BJ (cell line): ENCODE data around the gene ZFYVE19. TPM values are rescaled to one million over a fixed set of nuclear protein-coding genes. Genes with fewer than 3 reads are reported as not detected.

ENCODE experiments used
- CTCF ChIA-PET: fragments of 350-600 bp; formaldehyde crosslinking; extraction: SDS; loops from one replicate; lab custom pipeline; 2021; ENCODE audit warnings: antibody characterized with exemption, inconsistent platforms; lab: Yijun Ruan, JAX
- POLR2A ChIA-PET: fragments of 300-600 bp; sonication (Branson Sonifier 250); formaldehyde crosslinking; extraction: SDS; loops from one replicate; lab custom pipeline; 2021; ENCODE audit warnings: antibody characterized with exemption; lab: Charles Lee
- DNase-seq: peaks from one replicate; pipeline ENCODE4 v3.0.0-alpha.2; 2011; ENCODE audit warnings: low read depth
- H3K27me3 ChIP-seq: 2 replicates; pipeline ENCODE4 v1.6.0; 2011; ENCODE audit warnings: low read length; ENCODE audit not compliant: control insufficient read depth, insufficient read depth
- H3K36me3 ChIP-seq: 2 replicates; pipeline ENCODE4 v1.5.1; 2011; ENCODE audit warnings: low read length; ENCODE audit not compliant: control insufficient read depth, insufficient read depth
- H3K4me3 ChIP-seq: 2 replicates; pipeline ENCODE4 v1.5.1; 2011; ENCODE audit warnings: low read depth, mild to moderate bottlenecking, control low read depth, low read length
- CTCF ChIP-seq: IDR thresholded peaks from 2 replicates; pipeline ENCODE4 v1.5.1; 2011; ENCODE audit warnings: low read depth, mild to moderate bottlenecking, control low read depth, inconsistent platforms, low read length, moderate library complexity; ENCODE audit not compliant: insufficient read depth
- polyA plus RNA-seq: library from polyadenylated mRNA; depleted of rRNA; stranded (reverse); fragments of >200 nt; gene quantifications from 2 replicates; pipeline ENCODE4 v1.2.3, GENCODE V29; 2011

The ZFYVE19 gene
- polyA plus RNA-seq, 1 experiment, result 31.9 TPM

DNA sequence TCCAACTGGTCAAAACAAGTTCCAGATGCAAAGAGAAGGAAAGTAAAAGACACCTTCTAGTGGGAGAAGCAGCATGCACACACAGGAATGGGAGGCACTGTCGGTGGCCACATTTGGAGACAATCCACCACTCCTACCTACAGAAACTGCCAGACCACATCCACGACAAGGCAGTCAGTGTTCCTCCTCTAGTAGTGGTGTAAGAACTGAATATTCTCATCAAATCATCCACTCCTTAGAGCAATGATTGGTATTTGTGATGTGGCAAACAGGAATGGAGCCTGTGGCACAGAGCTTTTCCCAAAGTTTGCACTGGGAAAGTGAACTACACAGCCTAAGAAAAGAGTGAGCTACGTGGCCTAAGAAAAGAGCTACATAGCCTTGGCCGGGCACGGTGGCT, 31.9 kb downstream of the ZFYVE19 start:
- no peak overlapping the region for H3K4me3 ChIP-seq
- CTCF ChIA-PET, result interaction anchor here (0.6 to 3.2 kb wide), 2 partner anchors 19 to 37 kb away, joined by 4 to 19 read pairs; no protein-coding TSS in a partner anchor
- H3K27me3 ChIP-seq, result peaks cover 7% of the 10 kb centered on the region
- H3K36me3 ChIP-seq, result no peaks in the 10 kb centered on the region
- TF ChIP-seq CTCF, result no peak
- no peak for DNase-seq
- POLR2A ChIA-PET, result no interaction called here

DNA sequence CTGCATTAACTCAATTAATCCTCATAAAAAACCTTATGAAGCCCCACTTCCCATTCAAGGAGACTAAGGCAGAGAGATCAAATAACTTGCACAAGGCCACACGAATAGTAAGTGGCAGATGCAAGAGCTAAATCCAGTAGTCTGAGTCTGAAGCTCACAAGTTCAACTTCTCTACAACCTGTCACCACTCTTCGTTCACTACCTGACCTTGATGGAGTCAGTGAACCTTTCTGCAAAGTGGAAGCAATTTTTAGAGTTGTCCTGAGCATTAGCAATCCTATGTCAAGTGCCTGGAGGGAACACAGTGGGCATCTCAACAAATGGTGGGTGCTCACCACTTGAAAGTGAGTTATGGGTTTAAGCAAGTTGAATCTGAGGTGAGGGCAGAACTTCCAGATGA, 34.9 kb downstream of the ZFYVE19 start:
- Histone ChIP-seq H3K36me3 (no peaks in the 10 kb centered on the region), H3K27me3 (peaks cover 14% of the 10 kb centered on the region), H3K4me3 (no peak overlapping the region)
- CTCF ChIA-PET, result interaction anchor here (1.5 to 4.4 kb wide), 2 partner anchors 17 to 53 kb away, joined by 7 to 14 read pairs; partner anchors contain the start of gene VPS18
- no peak for DNase-seq
- POLR2A ChIA-PET, result no interaction called here
- TF ChIP-seq CTCF, result no peak

DNA sequence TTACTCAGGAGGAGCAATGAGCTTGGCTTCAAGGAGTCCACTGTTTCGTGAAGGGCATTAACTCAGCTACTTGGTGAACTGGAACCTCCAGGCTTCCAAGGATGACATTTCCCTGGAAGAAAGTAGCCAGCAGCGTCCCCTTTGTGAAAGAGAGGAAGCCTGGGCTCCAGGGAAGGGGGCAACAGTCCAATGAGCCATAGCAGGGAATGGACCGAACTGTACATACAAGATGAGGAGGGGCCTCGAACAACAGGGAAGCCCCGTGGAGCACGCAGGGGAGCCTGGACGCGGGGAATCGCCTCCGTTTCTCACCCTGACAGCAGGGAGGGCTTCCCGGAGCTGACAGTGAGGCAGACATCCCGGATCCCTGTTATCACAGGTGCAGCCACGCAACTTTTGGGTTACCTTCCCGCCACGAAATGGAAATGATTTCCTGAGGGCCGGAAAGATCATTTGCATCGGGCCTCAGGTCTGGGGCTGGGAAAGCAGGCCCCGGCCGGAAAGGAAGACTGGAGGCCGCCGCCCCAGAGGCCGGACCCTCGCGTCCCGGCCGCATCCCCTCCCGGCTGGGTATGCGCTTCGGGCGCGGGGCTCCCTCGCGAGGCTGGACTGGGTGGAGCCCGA, 36.5 kb downstream of the ZFYVE19 start:
- ChIA-PET POLR2A (interaction anchor here (0.6 kb wide), 1 partner anchor 17 kb away, joined by 3 read pairs; no protein-coding TSS in a partner anchor), CTCF (interaction anchor here (1.5 to 8.3 kb wide), 4 partner anchors 12 to 80 kb away, joined by 3 to 81 read pairs (median 9); partner anchors contain the start of genes GCHFR and VPS18)
- TF ChIP-seq CTCF, result no peak
- H3K27me3 ChIP-seq, result peaks cover 15% of the 10 kb centered on the region
- no peak for DNase-seq
- no peaks in the 10 kb centered on the region for H3K36me3 ChIP-seq
- no peak overlapping the region; the same call in 1 of the 2 replicates for H3K4me3 ChIP-seq

GRCh38 chr15:40843885-40844695, 37.2 kb downstream of the ZFYVE19 start, which contains the start of gene SPINT1:
Gene SPINT1 (plus strand): TSS chr15:40844048. CDS start chr15:40844555, 507 bp downstream.
- no peak for DNase-seq
- CTCF ChIA-PET, result interaction anchor here (1.1 to 8.3 kb wide), 5 partner anchors 11 to 80 kb away, joined by 3 to 81 read pairs (median 4); partner anchors contain the start of genes GCHFR and VPS18
- peak within 1 kb of the TSS; percentile 38 for H3K4me3 ChIP-seq
- POLR2A ChIA-PET, result interaction anchor here (0.6 kb wide), 1 partner anchor 18 kb away, joined by 3 read pairs; no protein-coding TSS in a partner anchor
- peaks cover 15% of the 10 kb centered on the region for H3K27me3 ChIP-seq
- no peak for TF ChIP-seq CTCF
- H3K36me3 ChIP-seq, result no peaks in the 10 kb centered on the region

DNA sequence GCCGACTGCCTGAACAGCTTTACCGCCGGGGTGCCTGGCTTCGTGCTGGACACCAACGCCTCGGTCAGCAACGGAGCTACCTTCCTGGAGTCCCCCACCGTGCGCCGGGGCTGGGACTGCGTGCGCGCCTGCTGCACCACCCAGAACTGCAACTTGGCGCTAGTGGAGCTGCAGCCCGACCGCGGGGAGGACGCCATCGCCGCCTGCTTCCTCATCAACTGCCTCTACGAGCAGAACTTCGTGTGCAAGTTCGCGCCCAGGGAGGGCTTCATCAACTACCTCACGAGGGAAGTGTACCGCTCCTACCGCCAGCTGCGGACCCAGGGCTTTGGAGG, 37.8 kb downstream of the ZFYVE19 start:
- DNase-seq, result no peak
- TF ChIP-seq CTCF, result no peak
- H3K36me3 ChIP-seq, result no peaks in the 10 kb centered on the region
- POLR2A ChIA-PET, result no interaction called here
- H3K4me3 ChIP-seq, result peak overlapping the region; percentile 38
- H3K27me3 ChIP-seq, result peaks cover 15% of the 10 kb centered on the region
- CTCF ChIA-PET, result interaction anchor here (1.1 to 8.3 kb wide), 4 partner anchors 10 to 59 kb away, joined by 3 to 81 read pairs (median 9); partner anchors contain the start of gene VPS18
